Measurements from ENCODE around the gene KDELR3. TPM values are rescaled to one million over a fixed set of nuclear protein-coding genes. Genes with fewer than 3 reads are reported as not detected.

The KDELR3 gene
- total RNA-seq, 1 experiment from 2014 or later = 6.4 TPM

DNA sequence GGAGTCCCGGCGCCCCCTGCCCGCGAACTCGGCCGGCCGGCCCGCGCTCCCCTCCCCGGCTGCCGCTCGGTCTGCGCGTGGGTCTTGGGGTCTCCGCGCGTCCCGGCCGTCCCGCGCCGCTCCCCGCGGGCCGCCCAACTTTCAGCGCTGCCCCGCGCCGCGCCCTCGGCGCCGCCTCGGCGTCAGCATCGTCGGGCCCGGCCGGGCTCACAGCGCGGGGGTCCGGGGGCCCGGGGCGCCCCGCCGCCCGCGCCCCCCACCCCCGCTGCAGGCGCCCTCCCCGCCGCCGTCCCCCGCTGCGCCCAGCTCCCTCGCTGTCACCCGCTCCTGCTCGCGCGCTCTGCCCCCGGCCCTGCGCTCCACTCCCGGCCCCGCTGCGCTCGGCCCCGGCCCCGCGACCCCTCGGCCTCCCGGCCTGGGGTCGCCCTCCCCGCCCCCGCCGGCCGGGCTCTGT, 12.8 kb upstream of the KDELR3 start, which contains the start of gene KCNJ4:
TSS of gene KCNJ4 (minus strand) at position 124 of the 454 bp plus-strand sequence. CDS start 27,067 bp downstream, outside the sequence.
- peak within 1 kb of the TSS; percentile 56 for H3K4me3 Mint-ChIP-seq (ENCODE audit: unreplicated experiment)
- BruUV-seq (replicated peaks) = no TSS peak
- no peaks in the 10 kb centered on the region for H3K9me3 Mint-ChIP-seq (ENCODE audit: unreplicated experiment)
- no peaks in the 10 kb centered on the region for H3K36me3 Mint-ChIP-seq (ENCODE audit: insufficient read depth, unreplicated experiment)
- peaks cover 12% of the 10 kb centered on the region for H3K4me1 Mint-ChIP-seq (ENCODE audit: insufficient read depth, unreplicated experiment)
- TF ChIP-seq, protein P1, sequence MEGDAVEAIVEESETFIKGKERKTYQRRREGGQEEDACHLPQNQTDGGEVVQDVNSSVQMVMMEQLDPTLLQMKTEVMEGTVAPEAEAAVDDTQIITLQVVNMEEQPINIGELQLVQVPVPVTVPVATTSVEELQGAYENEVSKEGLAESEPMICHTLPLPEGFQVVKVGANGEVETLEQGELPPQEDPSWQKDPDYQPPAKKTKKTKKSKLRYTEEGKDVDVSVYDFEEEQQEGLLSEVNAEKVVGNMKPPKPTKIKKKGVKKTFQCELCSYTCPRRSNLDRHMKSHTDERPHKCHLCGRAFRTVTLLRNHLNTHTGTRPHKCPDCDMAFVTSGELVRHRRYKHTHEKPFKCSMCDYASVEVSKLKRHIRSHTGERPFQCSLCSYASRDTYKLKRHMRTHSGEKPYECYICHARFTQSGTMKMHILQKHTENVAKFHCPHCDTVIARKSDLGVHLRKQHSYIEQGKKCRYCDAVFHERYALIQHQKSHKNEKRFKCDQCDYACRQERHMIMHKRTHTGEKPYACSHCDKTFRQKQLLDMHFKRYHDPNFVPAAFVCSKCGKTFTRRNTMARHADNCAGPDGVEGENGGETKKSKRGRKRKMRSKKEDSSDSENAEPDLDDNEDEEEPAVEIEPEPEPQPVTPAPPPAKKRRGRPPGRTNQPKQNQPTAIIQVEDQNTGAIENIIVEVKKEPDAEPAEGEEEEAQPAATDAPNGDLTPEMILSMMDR (IDR thresholded peaks at IDR 0.05; ENCODE audit: unreplicated experiment) = no peak
- no peak for DNase-seq (ENCODE audit: unreplicated experiment)
- intact Hi-C loops (cut with micrococcal nuclease) = no loop called here
- ChIA-PET POLR2A (no interaction called here), CTCF (no interaction called here)
- no peak within 1 kb of the TSS for H3K27ac Mint-ChIP-seq (ENCODE audit: low read depth, unreplicated experiment)
- peaks cover 54% of the 10 kb centered on the region for H3K27me3 Mint-ChIP-seq (ENCODE audit: insufficient read depth, unreplicated experiment)

DNA sequence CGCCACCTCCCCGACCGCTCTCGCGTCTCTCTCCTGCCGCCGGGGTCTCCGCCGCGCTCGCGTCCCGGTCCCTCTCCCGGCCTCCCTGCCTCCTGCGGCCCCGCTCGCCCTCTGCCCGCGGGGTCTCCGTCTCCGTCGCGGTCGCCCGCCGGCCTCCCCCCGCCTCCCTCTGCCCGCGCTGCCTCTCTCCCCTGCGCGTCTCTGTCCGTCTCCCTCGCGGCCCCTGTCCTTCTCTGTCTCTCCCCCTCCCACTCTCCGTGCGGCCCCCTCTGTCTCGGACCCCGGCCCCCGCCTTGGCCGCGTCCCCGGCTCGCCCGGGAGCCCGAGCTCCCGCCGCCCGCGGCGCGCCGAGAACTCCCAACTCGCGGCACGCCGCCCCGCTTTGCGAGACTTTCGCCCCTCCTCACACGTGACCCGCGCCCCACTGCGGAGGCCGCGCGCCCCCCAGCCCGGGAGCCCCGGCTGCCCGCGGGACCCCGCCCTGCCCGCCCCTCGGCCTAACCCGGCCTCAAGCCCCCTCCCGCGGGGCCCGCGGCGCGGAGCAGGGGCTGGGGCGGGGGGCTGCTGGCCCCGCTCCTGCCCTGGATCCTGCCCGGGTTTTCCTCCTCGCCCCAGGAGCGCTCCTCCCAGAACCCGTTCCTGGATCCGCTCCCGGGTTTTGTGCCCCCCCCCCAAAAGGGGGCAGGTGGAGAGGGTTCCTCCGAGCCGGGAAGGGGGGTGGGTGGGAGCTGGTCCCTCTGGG, 12.2 kb upstream of the KDELR3 start:
- DNase-seq (ENCODE audit: unreplicated experiment) = no peak
- CTCF ChIA-PET = no interaction called here
- Mint-ChIP-seq H3K9me3 (ENCODE audit: unreplicated experiment) (no peaks in the 10 kb centered on the region), H3K36me3 (ENCODE audit: insufficient read depth, unreplicated experiment) (no peaks in the 10 kb centered on the region), H3K27ac (ENCODE audit: low read depth, unreplicated experiment) (no peak overlapping the region), H3K4me3 (ENCODE audit: unreplicated experiment) (peak overlapping the region; percentile 56), H3K27me3 (ENCODE audit: insufficient read depth, unreplicated experiment) (peaks cover 54% of the 10 kb centered on the region), H3K4me1 (ENCODE audit: insufficient read depth, unreplicated experiment) (peaks cover 7% of the 10 kb centered on the region)
- no TSS peak for BruUV-seq (replicated peaks)
- intact Hi-C loops (cut with micrococcal nuclease) = no loop called here
- POLR2A ChIA-PET = interaction anchor here (0.7 kb wide), 1 partner anchor 381 kb away, joined by 4 read pairs; no protein-coding TSS in a partner anchor
- TF ChIP-seq, protein P1 (IDR thresholded peaks at IDR 0.05; ENCODE audit: unreplicated experiment) = no peak

DNA sequence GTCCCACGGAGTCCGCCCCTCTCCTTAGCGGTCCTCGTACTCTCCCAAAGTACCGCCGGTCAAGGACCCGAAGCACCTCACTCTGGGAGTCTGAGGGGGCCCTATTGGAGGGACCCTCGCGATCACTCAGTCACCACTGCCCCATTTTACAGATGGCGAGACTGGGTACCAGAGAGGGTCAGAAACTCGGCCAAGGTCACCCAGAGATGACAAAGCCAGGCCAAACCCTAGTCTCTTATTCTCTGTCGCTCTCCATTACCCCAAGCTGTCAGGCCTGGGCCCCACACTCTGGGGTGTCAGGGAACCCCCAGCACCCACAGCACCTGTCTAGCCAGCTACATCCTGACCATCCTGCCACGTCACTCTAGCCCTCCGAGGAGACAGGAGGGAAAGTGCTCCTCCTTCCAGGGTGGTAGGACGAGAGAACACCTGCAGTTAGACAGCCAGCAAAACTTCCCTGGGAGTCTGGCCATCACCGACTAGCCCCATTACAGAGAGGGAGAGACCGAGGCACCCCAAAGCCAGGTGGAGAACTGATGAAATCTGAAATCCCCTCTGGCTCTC, 11.5 kb upstream of the KDELR3 start:
- TF ChIP-seq, protein P1 (IDR thresholded peaks at IDR 0.05; ENCODE audit: unreplicated experiment) = no peak
- ChIA-PET CTCF (no interaction called here), POLR2A (interaction anchor here (0.7 kb wide), 1 partner anchor 381 kb away, joined by 4 read pairs; no protein-coding TSS in a partner anchor)
- no peaks in the 10 kb centered on the region for H3K36me3 Mint-ChIP-seq (ENCODE audit: insufficient read depth, unreplicated experiment)
- BruUV-seq (replicated peaks) = no TSS peak
- DNase-seq (ENCODE audit: unreplicated experiment) = no peak
- no peak overlapping the region for H3K27ac Mint-ChIP-seq (ENCODE audit: low read depth, unreplicated experiment)
- intact Hi-C loops (cut with micrococcal nuclease) = no loop called here
- H3K9me3 Mint-ChIP-seq (ENCODE audit: unreplicated experiment) = no peaks in the 10 kb centered on the region
- H3K4me3 Mint-ChIP-seq (ENCODE audit: unreplicated experiment) = peak overlapping the region; percentile 56
- H3K27me3 Mint-ChIP-seq (ENCODE audit: insufficient read depth, unreplicated experiment) = peaks cover 58% of the 10 kb centered on the region
- peaks cover 6% of the 10 kb centered on the region for H3K4me1 Mint-ChIP-seq (ENCODE audit: insufficient read depth, unreplicated experiment)

DNA sequence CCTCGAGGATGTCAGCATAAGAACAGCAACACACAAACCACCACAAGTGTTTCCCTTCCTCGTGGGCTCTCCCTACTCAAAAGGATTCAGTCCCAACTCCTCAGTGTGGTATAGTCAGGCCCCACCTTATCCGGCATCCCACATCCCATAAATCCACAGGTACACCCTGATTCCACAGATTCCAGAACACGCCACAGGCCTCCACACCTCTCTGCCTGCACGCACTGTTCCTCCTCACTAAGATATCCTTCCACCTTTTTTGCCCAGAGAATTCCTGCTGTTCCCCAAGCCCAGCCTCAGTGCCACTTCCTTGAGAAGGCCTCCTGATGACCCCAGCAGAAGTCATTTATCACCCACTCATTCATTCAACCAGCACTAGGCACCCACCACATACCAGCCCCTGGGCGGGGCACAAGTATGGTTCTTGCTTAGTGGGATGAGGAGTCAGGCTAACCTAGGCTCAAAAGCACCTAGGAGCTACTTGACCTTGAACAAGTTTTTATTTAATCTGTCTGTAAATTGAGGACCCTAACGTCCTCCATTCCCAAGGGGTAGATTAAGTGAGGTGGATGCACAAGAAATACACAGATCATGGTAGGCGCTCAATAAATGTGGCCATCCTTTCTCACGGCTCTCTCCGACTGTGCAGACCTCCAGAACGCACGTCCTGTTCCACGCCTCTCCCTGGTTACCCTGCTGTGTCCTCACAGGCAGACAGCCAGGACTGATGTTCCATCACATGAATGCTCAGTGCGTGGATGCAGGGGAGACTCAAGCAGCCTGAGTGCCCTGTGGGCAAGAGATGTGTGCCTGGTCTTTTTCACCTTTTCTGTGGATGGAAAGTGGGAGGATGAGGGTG, 10.8 kb upstream of the KDELR3 start:
- no peaks in the 10 kb centered on the region for H3K9me3 Mint-ChIP-seq (ENCODE audit: unreplicated experiment)
- DNase-seq (ENCODE audit: unreplicated experiment) = no peak
- peaks cover 58% of the 10 kb centered on the region for H3K27me3 Mint-ChIP-seq (ENCODE audit: insufficient read depth, unreplicated experiment)
- no TSS peak for BruUV-seq (replicated peaks)
- peak overlapping the region; percentile 56 for H3K4me3 Mint-ChIP-seq (ENCODE audit: unreplicated experiment)
- H3K4me1 Mint-ChIP-seq (ENCODE audit: insufficient read depth, unreplicated experiment) = no peaks in the 10 kb centered on the region
- intact Hi-C loops (cut with micrococcal nuclease) = no loop called here
- ChIA-PET CTCF (no interaction called here), POLR2A (interaction anchor here (1.1 to 1.5 kb wide), 2 partner anchors 19 to 28 kb away, joined by 3 read pairs; no protein-coding TSS in a partner anchor)
- no peaks in the 10 kb centered on the region for H3K36me3 Mint-ChIP-seq (ENCODE audit: insufficient read depth, unreplicated experiment)
- TF ChIP-seq, protein P1 (IDR thresholded peaks at IDR 0.05; ENCODE audit: unreplicated experiment) = no peak
- no peak overlapping the region for H3K27ac Mint-ChIP-seq (ENCODE audit: low read depth, unreplicated experiment)
